ENCODE measurements around the gene PTGES3.

DNA sequence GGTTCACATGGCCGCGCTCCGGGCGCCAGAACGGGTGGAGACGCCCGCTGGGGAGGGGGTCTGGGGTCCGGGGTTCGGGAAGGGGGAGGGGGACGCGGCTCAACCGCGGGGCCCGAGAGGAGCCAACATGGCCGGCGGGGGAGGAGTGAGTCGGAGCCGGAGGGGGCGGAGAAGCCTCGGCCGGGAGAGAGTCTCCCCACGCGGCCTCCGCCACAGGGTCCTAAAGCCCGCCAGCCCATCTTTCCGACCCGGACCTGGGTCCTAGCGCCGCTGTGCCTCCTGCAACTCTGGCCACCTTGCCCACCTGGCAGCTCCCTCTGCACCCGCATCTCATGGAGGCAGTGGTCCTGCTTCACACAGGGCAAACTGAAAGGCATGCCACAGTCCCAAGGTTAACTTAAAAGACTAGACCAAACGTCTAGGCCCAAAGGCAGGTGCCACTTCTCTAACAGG, 57.9 kb downstream of the PTGES3 start, which contains the start of gene BAZ2A:
- no peak for TF ChIP-seq CTCF (IDR thresholded peaks at IDR 0.05; ENCODE audit: poor library complexity)
- TF ChIP-seq EZH2 (IDR thresholded peaks at IDR 0.05; ENCODE audit: borderline replicate concordance), result no peak
- no peak for TF ChIP-seq EZH2phosphoT487 (IDR thresholded peaks at IDR 0.05; ENCODE audit: low read depth, severe bottlenecking, unreplicated experiment)
